Colonic mucosa (tissue), 4 donors: ENCODE results near the gene PHYH. TPM values are rescaled to one million over a fixed set of nuclear protein-coding genes. Genes with fewer than 3 reads are reported as not detected.

ENCODE experiments used
- DNase-seq: peaks from one replicate; pipeline ENCODE4 v3.0.0-alpha.2; 2020
- H3K27ac ChIP-seq: fragments of 200-600 bp; one replicate; pipeline ENCODE4 v1.8.0; 2021
- H3K27me3 ChIP-seq: fragments of 200-600 bp; one replicate; pipeline ENCODE4 v1.8.0; 2021
- H3K36me3 ChIP-seq: fragments of 200-600 bp; one replicate; pipeline ENCODE4 v1.8.0; 2021
- H3K4me1 ChIP-seq: fragments of 200-600 bp; one replicate; pipeline ENCODE4 v1.8.0; 2021; ENCODE audit warnings: mild to moderate bottlenecking
- H3K4me3 ChIP-seq: fragments of 200-600 bp; one replicate; pipeline ENCODE4 v1.8.0; 2021
- H3K9ac ChIP-seq, 2 donors: one replicate each; pipeline ENCODE4 v1.7.0; 2013; ENCODE audit warnings: control low read depth in 2 of 2, low read depth in 2 of 2, low read length in 2 of 2
- H3K9me3 ChIP-seq: fragments of 200-600 bp; one replicate; pipeline ENCODE4 v1.8.0; 2021
- CTCF ChIP-seq: fragments of 200-600 bp; IDR thresholded peaks from one replicate; pipeline ENCODE4 v1.8.0; 2022; ENCODE audit warnings: antibody characterized with exemption, mild to moderate bottlenecking
- intact Hi-C: fragments of 100-400 bp; cut with DNase I; formaldehyde crosslinking; loops from one replicate; pipeline ENCODE4 v1.14.1; 2022
- total RNA-seq, 2 donors: library from RNA; stranded (reverse); fragmentation: NEBNext Ultra II Directional in 1 of 2; extraction: Animal tissue kit (Norgen Biotek cat#: 25700) in 1 of 2; gene quantifications; one replicate each; pipeline ENCODE4 v1.2.1, GENCODE V29; 2021
- donor health status: healthy.
- donor health status: DM: no; HTN: no; CAD: no.
- donor health status: DM: no; HTN: no; CAD: no.

Gene PHYH
- total RNA-seq, 2 donors from 2014 or later, result 35.6 to 62.1 TPM

- TF ChIP-seq CTCF, result no peak
- Histone ChIP-seq H3K27ac (no peak overlapping the region), H3K27me3 (no peaks in the 10 kb centered on the region), H3K9ac (no peak overlapping the region), H3K4me1 (no peaks in the 10 kb centered on the region), H3K9me3 (no peaks in the 10 kb centered on the region), H3K4me3 (no peak overlapping the region), H3K36me3 (no peaks in the 10 kb centered on the region)
- intact Hi-C loops, result no loop called here
- DNase-seq, result no peak
Measured at GRCh38 chr10:13328613-13329012, 28.7 kb upstream of the PHYH start.

- intact Hi-C loops, result no loop called here
Measured at GRCh38 chr10:13328126-13328525, 28.3 kb upstream of the PHYH start.

GRCh38 chr10:13327534-13327933 is 27.7 kb upstream of the PHYH start:
- Histone ChIP-seq H3K27me3 (no peaks in the 10 kb centered on the region), H3K36me3 (no peaks in the 10 kb centered on the region), H3K4me1 (no peaks in the 10 kb centered on the region), H3K9ac (no peak overlapping the region), H3K9me3 (no peaks in the 10 kb centered on the region), H3K4me3 (no peak overlapping the region), H3K27ac (no peak overlapping the region)
- intact Hi-C loops, result no loop called here
- TF ChIP-seq CTCF, result no peak
- no peak for DNase-seq

More at GRCh38 chr10:13328126-13328525, 28.3 kb upstream of the PHYH start:
- DNase-seq, result no peak
- TF ChIP-seq CTCF, result no peak
- Histone ChIP-seq H3K9ac (no peak overlapping the region), H3K4me3 (no peak overlapping the region), H3K27me3 (no peaks in the 10 kb centered on the region), H3K36me3 (no peaks in the 10 kb centered on the region), H3K9me3 (no peaks in the 10 kb centered on the region), H3K27ac (no peak overlapping the region), H3K4me1 (no peaks in the 10 kb centered on the region)

- DNase-seq, result no peak
- no peaks in the 10 kb centered on the region for H3K9me3 ChIP-seq
Measured at GRCh38 chr10:13322615-13323148, 22.8 kb upstream of the PHYH start.

GRCh38 chr10:13321576-13321975 is 21.7 kb upstream of the PHYH start:
- no peaks in the 10 kb centered on the region for H3K36me3 ChIP-seq
- DNase-seq, result no peak
- intact Hi-C loops, result no loop called here

More at GRCh38 chr10:13322615-13323148, 22.8 kb upstream of the PHYH start:
- H3K36me3 ChIP-seq, result no peaks in the 10 kb centered on the region
- no peak overlapping the region for H3K9ac ChIP-seq
- H3K4me3 ChIP-seq, result no peak overlapping the region
- H3K27me3 ChIP-seq, result no peaks in the 10 kb centered on the region
- H3K4me1 ChIP-seq, result no peaks in the 10 kb centered on the region
- TF ChIP-seq CTCF, result no peak
- intact Hi-C loops, result no loop called here
- H3K27ac ChIP-seq, result no peak overlapping the region

More at GRCh38 chr10:13321576-13321975, 21.7 kb upstream of the PHYH start:
- Histone ChIP-seq H3K9me3 (no peaks in the 10 kb centered on the region), H3K27me3 (no peaks in the 10 kb centered on the region), H3K27ac (no peak overlapping the region), H3K9ac (no peak overlapping the region), H3K4me3 (no peak overlapping the region), H3K4me1 (no peaks in the 10 kb centered on the region)
- no peak for TF ChIP-seq CTCF
